ENCODE results near the gene UBE2D3. TPM values are rescaled to one million over a fixed set of nuclear protein-coding genes. Genes with fewer than 3 reads are reported as not detected.

The UBE2D3 gene
- polyA plus RNA-seq, 6 donors from 2014 or later, result 352 to 705 (median 440) TPM

- Mint-ChIP-seq H3K4me1 (no peaks in the 10 kb centered on the region), H3K9me3 (peaks cover 0 to 5% (median 2%) of the 10 kb centered on the region in 7 donors), H3K27ac (no peak overlapping the region), H3K27me3 (no peaks in the 10 kb centered on the region), H3K36me3 (no peaks in the 10 kb centered on the region), H3K4me3 (no peak overlapping the region)
- no peak for DNase-seq
- ATAC-seq (ENCODE audit: low read depth in 2 of 2), result no peak
These were observed 23.0 kb upstream of the UBE2D3 start for GRCh38 chr4:102850370-102850769.

GRCh38 chr4:102849579-102850104, 22.3 kb upstream of the UBE2D3 start:
- H3K4me3 Mint-ChIP-seq, result no peak overlapping the region
- H3K9me3 Mint-ChIP-seq, result peaks cover 0 to 4% (median 2%) of the 10 kb centered on the region in 7 donors
- H3K27me3 Mint-ChIP-seq, result no peaks in the 10 kb centered on the region
- no peak for ATAC-seq (ENCODE audit: low read depth in 2 of 2)
- no peaks in the 10 kb centered on the region for H3K4me1 Mint-ChIP-seq
- H3K27ac Mint-ChIP-seq, result no peak overlapping the region
- H3K36me3 Mint-ChIP-seq, result no peaks in the 10 kb centered on the region
- DNase-seq, result no peak

GRCh38 chr4:102847687-102848086, 20.3 kb upstream of the UBE2D3 start:
- no peak overlapping the region for H3K27ac Mint-ChIP-seq
- H3K9me3 Mint-ChIP-seq, result peaks cover 0 to 3% (median 0%) of the 10 kb centered on the region in 7 donors
- no peak overlapping the region for H3K4me3 Mint-ChIP-seq
- DNase-seq, result no peak
- H3K36me3 Mint-ChIP-seq, result no peaks in the 10 kb centered on the region
- no peaks in the 10 kb centered on the region for H3K27me3 Mint-ChIP-seq
- H3K4me1 Mint-ChIP-seq, result peaks cover 0 to 6% (median 0%) of the 10 kb centered on the region in 3 donors
- ATAC-seq (ENCODE audit: low read depth in 2 of 2), result no peak

- Mint-ChIP-seq H3K4me1 (peaks cover 0 to 13% (median 0%) of the 10 kb centered on the region in 3 donors), H3K36me3 (no peaks in the 10 kb centered on the region), H3K4me3 (no peak overlapping the region), H3K27me3 (no peaks in the 10 kb centered on the region), H3K27ac (peak overlapping the region in 1 of 6 donors; percentile 36), H3K9me3 (peaks cover 0 to 20% (median 12%) of the 10 kb centered on the region in 7 donors)
- DNase-seq (no peak), ATAC-seq (ENCODE audit: low read depth in 2 of 2) (no peak)
These were observed 16.6 kb upstream of the UBE2D3 start for GRCh38 chr4:102843938-102844337.

- Mint-ChIP-seq H3K4me3 (no peak overlapping the region), H3K9me3 (peaks cover 0 to 20% (median 12%) of the 10 kb centered on the region in 7 donors)
- ATAC-seq (ENCODE audit: low read depth in 2 of 2), result no peak
These were observed 15.9 kb upstream of the UBE2D3 start for GRCh38 chr4:102843273-102843672.

GRCh38 chr4:102842367-102842766, 15.0 kb upstream of the UBE2D3 start:
- DNase-seq (no peak), ATAC-seq (ENCODE audit: low read depth in 2 of 2) (peak; percentile 50 to 77)
- peak overlapping the region in 1 of 8 donors; percentile 25 for H3K4me3 Mint-ChIP-seq
- peak overlapping the region in 1 of 6 donors; percentile 28 for H3K27ac Mint-ChIP-seq
- no peaks in the 10 kb centered on the region for H3K36me3 Mint-ChIP-seq
- H3K27me3 Mint-ChIP-seq, result no peaks in the 10 kb centered on the region
- peaks cover 0 to 13% (median 0%) of the 10 kb centered on the region in 3 donors for H3K4me1 Mint-ChIP-seq
- peaks cover 0 to 20% (median 12%) of the 10 kb centered on the region in 7 donors for H3K9me3 Mint-ChIP-seq

More at GRCh38 chr4:102843273-102843672, 15.9 kb upstream of the UBE2D3 start:
- Mint-ChIP-seq H3K27ac (no peak overlapping the region), H3K27me3 (no peaks in the 10 kb centered on the region), H3K36me3 (no peaks in the 10 kb centered on the region), H3K4me1 (peaks cover 0 to 13% (median 0%) of the 10 kb centered on the region in 3 donors)
- no peak for DNase-seq

GRCh38 chr4:102836596-102836995, 9.2 kb upstream of the UBE2D3 start:
- Mint-ChIP-seq H3K4me1 (peaks cover 0 to 3% (median 0%) of the 10 kb centered on the region in 3 donors), H3K9me3 (peaks cover 0 to 10% (median 4%) of the 10 kb centered on the region in 7 donors), H3K27ac (no peak overlapping the region), H3K36me3 (no peaks in the 10 kb centered on the region), H3K27me3 (no peaks in the 10 kb centered on the region), H3K4me3 (no peak overlapping the region)
- ATAC-seq (ENCODE audit: low read depth in 2 of 2) (no peak), DNase-seq (no peak)

- ATAC-seq (ENCODE audit: low read depth in 2 of 2) (no peak), DNase-seq (no peak)
- no peaks in the 10 kb centered on the region for H3K36me3 Mint-ChIP-seq
- H3K27me3 Mint-ChIP-seq, result no peaks in the 10 kb centered on the region
- H3K9me3 Mint-ChIP-seq, result no peaks in the 10 kb centered on the region
- H3K4me1 Mint-ChIP-seq, result peaks cover 7 to 12% (median 12%) of the 10 kb centered on the region in 3 donors
- H3K27ac Mint-ChIP-seq, result no peak overlapping the region
- H3K4me3 Mint-ChIP-seq, result no peak overlapping the region
These were observed 5.3 kb upstream of the UBE2D3 start for GRCh38 chr4:102832667-102833066.

GRCh38 chr4:102832105-102832504, 4.8 kb upstream of the UBE2D3 start:
- ATAC-seq (ENCODE audit: low read depth in 2 of 2), result no peak
- peaks cover 0 to 3% (median 0%) of the 10 kb centered on the region in 7 donors for H3K9me3 Mint-ChIP-seq
- H3K27me3 Mint-ChIP-seq, result no peaks in the 10 kb centered on the region
- DNase-seq, result no peak
- no peak overlapping the region for H3K4me3 Mint-ChIP-seq
- peaks cover 7 to 12% (median 12%) of the 10 kb centered on the region in 3 donors for H3K4me1 Mint-ChIP-seq
- H3K27ac Mint-ChIP-seq, result peak overlapping the region in 1 of 6 donors; percentile 20
- H3K36me3 Mint-ChIP-seq, result no peaks in the 10 kb centered on the region

- H3K27ac Mint-ChIP-seq, result peak overlapping the region in 1 of 6 donors; percentile 89
- ATAC-seq (ENCODE audit: low read depth in 2 of 2) (no peak), DNase-seq (no peak)
- no peaks in the 10 kb centered on the region for H3K36me3 Mint-ChIP-seq
- H3K4me1 Mint-ChIP-seq, result peaks cover 7 to 12% (median 12%) of the 10 kb centered on the region in 3 donors
- no peaks in the 10 kb centered on the region for H3K27me3 Mint-ChIP-seq
- no peak overlapping the region for H3K4me3 Mint-ChIP-seq
- H3K9me3 Mint-ChIP-seq, result peaks cover 0 to 6% (median 0%) of the 10 kb centered on the region in 7 donors
These were observed 2.5 kb upstream of the UBE2D3 start for GRCh38 chr4:102829803-102830202.

- H3K27me3 Mint-ChIP-seq, result no peaks in the 10 kb centered on the region
- ATAC-seq (ENCODE audit: low read depth in 2 of 2), result no peak
These were observed 1.1 kb upstream of the UBE2D3 start for GRCh38 chr4:102828497-102828808.

GRCh38 chr4:102827674-102828496, 534 bp upstream of the UBE2D3 start:
- no peak overlapping the region for H3K27ac Mint-ChIP-seq
- peak; percentile 66 to 67 for ATAC-seq (ENCODE audit: low read depth in 2 of 2)
- peak; percentile 98 for DNase-seq
- no peaks in the 10 kb centered on the region for H3K36me3 Mint-ChIP-seq
- H3K4me1 Mint-ChIP-seq, result peaks cover 15 to 28% (median 16%) of the 10 kb centered on the region in 3 donors
- H3K4me3 Mint-ChIP-seq, result no peak overlapping the region
- H3K9me3 Mint-ChIP-seq, result peaks cover 0 to 6% (median 0%) of the 10 kb centered on the region in 7 donors
- H3K27me3 Mint-ChIP-seq, result no peaks in the 10 kb centered on the region

More at GRCh38 chr4:102828497-102828808, 1.1 kb upstream of the UBE2D3 start:
- Mint-ChIP-seq H3K4me1 (peaks cover 10 to 23% (median 12%) of the 10 kb centered on the region in 3 donors), H3K27ac (no peak overlapping the region), H3K9me3 (peaks cover 0 to 6% (median 0%) of the 10 kb centered on the region in 7 donors), H3K36me3 (no peaks in the 10 kb centered on the region), H3K4me3 (no peak overlapping the region)
- no peak for DNase-seq

GRCh38 chr4:102826105-102826889, 1.1 kb downstream of the UBE2D3 start:
- no peak overlapping the region for H3K27ac Mint-ChIP-seq
- DNase-seq (no peak), ATAC-seq (ENCODE audit: low read depth in 2 of 2) (peak in 1 of 2 donors; percentile 0)
- peaks cover 0 to 6% (median 0%) of the 10 kb centered on the region in 7 donors for H3K9me3 Mint-ChIP-seq
- H3K27me3 Mint-ChIP-seq, result no peaks in the 10 kb centered on the region
- no peak overlapping the region for H3K4me3 Mint-ChIP-seq
- peaks cover 20 to 44% (median 30%) of the 10 kb centered on the region in 3 donors for H3K4me1 Mint-ChIP-seq
- H3K36me3 Mint-ChIP-seq, result no peaks in the 10 kb centered on the region

Measured in naive B cell (primary cell).